H1 (cell line): ENCODE measurements around the gene MAPK14. TPM values are rescaled to one million over a fixed set of nuclear protein-coding genes. Genes with fewer than 3 reads are reported as not detected.

Source experiments
- BRCA1 ChIP-seq: IDR thresholded peaks from 2 replicates; pipeline ENCODE4 v1.6.1; 2012; ENCODE audit warnings: low read depth, low read length, improper control_type of control experiment
- JUN ChIP-seq: IDR thresholded peaks from 2 replicates; pipeline ENCODE4 v1.6.1; 2011; ENCODE audit warnings: low read depth, mild to moderate bottlenecking, improper control_type of control experiment, low read length
- MAFK ChIP-seq: IDR thresholded peaks from 2 replicates; pipeline ENCODE4 v1.6.1; 2012; ENCODE audit warnings: low read depth, mild to moderate bottlenecking, improper control_type of control experiment, low read length
- MAX ChIP-seq: IDR thresholded peaks from 2 replicates; pipeline ENCODE4 v1.6.1; 2012; ENCODE audit warnings: inconsistent platforms
- polyA plus RNA-seq, 7 experiments: library from polyadenylated mRNA; depleted of rRNA in 3 of 7; stranded (reverse) in 5 of 7; unstranded in 2 of 7; fragments of >200 nt in 5 of 7; fragments of 200-250 nt in 2 of 7; gene quantifications; 1 replicate in 5 of 7; 2 replicates in 1 of 7; 4 replicates in 1 of 7; pipeline versions ENCODE4 v1.2.1 to v1.2.3, GENCODE V29; 2011 to 2013; ENCODE audit warnings: missing spikeins in 2 of 7, mixed read lengths in 2 of 7
- total RNA-seq: library from RNA; stranded (reverse); fragmentation: NEBNext Ultra II Directional; extraction: Animal tissue kit (Norgen Biotek cat#: 25700); gene quantifications from 2 replicates; pipeline ENCODE4 v1.2.1, GENCODE V29; 2021

MAPK14 gene
- total and polyA plus RNA-seq, 2 of the 8 experiments (the other 6 are each of a cell fraction or from before 2014, with no cell fraction given) = 18.1 to 39.3 TPM

GRCh38 chr6:36065916-36066315, 38.3 kb downstream of the MAPK14 start (continued):
- no peak for TF ChIP-seq JUN
- no peak for TF ChIP-seq MAFK
- TF ChIP-seq MAX = no peak
- no peak for TF ChIP-seq BRCA1
